SK-N-MC (cell line): Measurements from ENCODE around the gene ZNF331.
A peak's percentile ranks its signal among the peaks of the same experiment; 100 is the strongest.

Experiments used
- DNase-seq: peaks from one replicate; pipeline ENCODE4 v3.0.0-alpha.2; 2011; ENCODE audit warnings: low read depth, low spot score
- H3K27ac ChIP-seq: fragments of 200-600 bp; sonication (generic); 2 replicates; pipeline ENCODE4 v1.5.1; 2016; ENCODE audit warnings: mixed run types
- H3K36me3 ChIP-seq: fragments of 200-600 bp; sonication (generic); 2 replicates; pipeline ENCODE4 v1.6.1; 2017; ENCODE audit warnings: antibody characterized with exemption, low read length, mixed read lengths; ENCODE audit not compliant: insufficient read depth
- H3K4me3 ChIP-seq: fragments of 200-600 bp; sonication (generic); 2 replicates; pipeline ENCODE4 v1.5.1; 2016
- H3K9ac ChIP-seq: fragments of 200-600 bp; sonication (generic); 2 replicates; pipeline ENCODE4 v1.8.0; 2017; ENCODE audit warnings: mixed run types, mixed read lengths; ENCODE audit not compliant: insufficient read length
- H3K9me3 ChIP-seq: fragments of 200-600 bp; sonication (generic); 2 replicates; pipeline ENCODE4 v1.6.1; 2017; ENCODE audit warnings: low read depth, mild to moderate bottlenecking, antibody characterized with exemption, low read length, moderate library complexity, mixed read lengths
- EZH2 ChIP-seq: fragments of 200-600 bp; sonication (generic); IDR thresholded peaks from one replicate; pipeline ENCODE4 v1.6.1; 2017; ENCODE audit warnings: antibody characterized with exemption
- FOXP2 ChIP-seq: optimal IDR thresholded peaks from 2 replicates; pipeline ENCODE3; 2011; ENCODE audit warnings: mild to moderate bottlenecking, moderate library complexity; ENCODE audit not compliant: insufficient read depth; ENCODE audit errors: extremely low read length, control extremely low read depth
- POLR2AphosphoS5 ChIP-seq: IDR thresholded peaks from 2 replicates; pipeline ENCODE4 v1.6.1; 2012; ENCODE audit warnings: mild to moderate bottlenecking, low read depth, low read length, borderline replicate concordance

The ZNF331 gene

DNA sequence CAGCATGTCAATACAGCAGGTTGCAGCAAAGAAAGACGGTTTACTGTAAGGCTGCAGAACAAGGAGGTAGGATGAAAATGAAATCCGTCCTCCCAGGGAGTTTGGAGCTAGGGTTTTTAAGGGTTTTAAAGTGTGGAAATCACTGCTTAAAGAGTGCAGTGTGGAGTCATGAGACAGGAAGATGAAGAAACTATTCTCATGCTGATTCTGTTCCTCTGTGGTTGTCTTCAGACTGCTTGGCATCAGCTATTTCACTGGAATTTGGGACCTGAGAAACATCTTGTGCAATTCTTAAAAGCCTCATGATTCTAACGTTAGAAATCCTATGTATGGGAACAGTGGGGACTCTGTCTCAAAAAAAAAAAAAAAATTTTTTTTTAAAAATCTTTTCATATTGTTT, 11.4 kb downstream of the ZNF331 start:
- no peak for TF ChIP-seq POLR2AphosphoS5
- TF ChIP-seq EZH2, result no peak
- no peak for TF ChIP-seq FOXP2
- H3K4me3 ChIP-seq, result no peak overlapping the region
- no peak overlapping the region for H3K27ac ChIP-seq
- H3K9ac ChIP-seq, result no peak overlapping the region
- peaks cover 5% of the 10 kb centered on the region; the same call in 1 of the 2 replicates for H3K36me3 ChIP-seq
- DNase-seq, result peak; percentile 79
- H3K9me3 ChIP-seq, result no peaks in the 10 kb centered on the region

DNA sequence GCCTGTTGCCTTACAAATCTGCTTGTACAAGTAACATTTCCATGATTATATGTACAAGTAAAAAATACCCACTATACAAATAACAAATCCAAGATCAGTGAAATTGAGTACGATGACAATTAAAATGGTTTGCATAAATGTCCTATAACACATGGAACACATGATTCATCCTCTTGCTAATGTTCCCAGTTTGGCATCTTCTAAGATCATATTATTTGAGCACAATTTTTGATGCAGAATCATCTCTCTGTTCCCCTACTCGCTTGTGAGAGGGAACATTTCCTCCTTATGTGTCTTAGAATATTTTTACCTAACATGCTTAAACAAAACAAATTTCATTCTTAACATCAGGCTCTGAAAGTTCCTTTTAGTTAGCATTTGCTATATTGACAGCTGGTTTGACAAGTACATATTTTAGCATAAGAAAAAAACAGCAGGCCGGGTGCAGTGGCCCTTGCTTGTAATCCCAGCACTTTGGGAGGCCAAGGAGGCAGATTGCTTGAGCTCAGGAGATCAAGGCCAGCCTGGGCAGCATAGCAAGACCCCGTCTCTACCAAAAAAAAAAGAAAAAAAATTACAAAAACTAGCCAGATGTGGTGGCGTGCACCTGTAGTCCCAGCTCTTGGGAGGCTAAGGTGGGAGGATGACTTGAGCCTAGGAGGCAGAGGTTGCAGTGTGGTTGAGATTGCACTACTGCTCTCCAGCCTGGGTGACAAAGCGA, 14.2 kb downstream of the ZNF331 start:
- DNase-seq, result no peak
- H3K9ac ChIP-seq, result no peak overlapping the region
- H3K36me3 ChIP-seq, result no peaks in the 10 kb centered on the region; the same call in 1 of the 2 replicates
- no peaks in the 10 kb centered on the region for H3K9me3 ChIP-seq
- no peak overlapping the region for H3K4me3 ChIP-seq
- no peak overlapping the region for H3K27ac ChIP-seq
- no peak for TF ChIP-seq EZH2
- TF ChIP-seq FOXP2, result no peak

DNA sequence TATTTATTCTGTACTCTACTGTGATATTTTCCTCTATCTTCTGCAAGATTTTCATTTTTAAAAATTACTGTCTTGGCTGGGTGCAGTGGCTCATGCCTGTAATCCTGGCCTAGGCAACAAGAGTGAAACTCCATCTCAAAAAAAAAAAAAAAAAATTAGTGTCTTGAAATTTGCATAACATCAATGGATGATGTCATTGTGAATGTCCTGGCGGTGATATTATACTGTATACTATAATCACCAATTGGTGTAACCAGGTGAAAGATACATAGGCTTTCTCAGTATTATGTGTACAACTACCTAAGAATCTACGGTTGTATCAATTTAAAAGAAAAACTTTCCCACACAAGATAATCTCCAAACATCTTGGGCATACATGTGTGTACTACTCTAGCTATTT, 15.2 kb downstream of the ZNF331 start:
- Histone ChIP-seq H3K9ac (no peak overlapping the region), H3K27ac (no peak overlapping the region), H3K4me3 (no peak overlapping the region), H3K9me3 (no peaks in the 10 kb centered on the region), H3K36me3 (no peaks in the 10 kb centered on the region; the same call in 1 of the 2 replicates)
- no peak for TF ChIP-seq POLR2AphosphoS5
- no peak for TF ChIP-seq EZH2
- no peak for TF ChIP-seq FOXP2
- no peak for DNase-seq

DNA sequence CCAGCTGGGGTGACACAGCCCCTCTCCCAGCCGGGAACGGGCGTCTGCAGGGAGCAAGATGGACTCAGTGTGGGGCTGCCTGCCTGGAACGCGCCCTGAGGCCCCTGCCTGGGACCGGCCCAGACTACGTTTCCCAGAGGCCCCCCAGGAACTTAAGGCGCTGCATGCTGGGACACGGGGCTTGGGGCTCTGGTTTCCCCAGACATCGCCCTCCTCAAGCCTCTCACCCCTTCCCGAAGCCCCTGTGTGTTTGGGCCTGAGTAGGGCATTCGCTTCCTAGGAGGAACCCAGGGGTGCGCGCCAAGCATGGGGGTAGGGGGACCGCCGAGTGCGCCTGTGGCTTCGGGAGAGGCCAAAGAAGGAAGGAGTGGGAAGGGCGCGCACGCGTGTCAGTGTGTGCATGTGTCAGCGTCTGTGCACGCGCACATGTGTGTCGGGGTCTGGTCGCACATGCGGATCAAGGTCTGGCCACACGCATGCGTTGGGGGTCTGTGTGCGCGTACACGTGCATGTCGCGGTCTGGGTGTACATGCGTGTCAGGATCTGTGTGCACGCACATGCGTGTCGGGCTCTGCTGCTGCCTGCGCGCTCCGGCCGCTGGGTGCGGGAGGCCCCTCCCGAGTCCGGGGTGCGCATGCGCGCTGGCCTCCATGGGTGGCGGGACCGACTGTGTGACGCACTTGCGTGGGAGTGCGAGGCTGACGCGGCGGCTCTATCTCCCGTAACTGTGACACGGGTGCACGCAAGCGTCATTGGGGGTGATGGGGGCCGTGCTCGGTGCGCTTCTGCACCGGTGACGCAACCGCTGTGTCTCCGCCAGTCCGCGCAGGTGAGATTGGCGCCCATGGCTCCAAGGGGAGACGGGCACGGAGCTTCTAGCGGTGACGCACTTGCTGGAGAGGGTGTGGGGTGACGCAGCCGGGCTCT, 16.2 kb downstream of the ZNF331 start:
- Histone ChIP-seq H3K4me3 (no peak overlapping the region), H3K27ac (no peak overlapping the region), H3K9me3 (no peaks in the 10 kb centered on the region), H3K36me3 (peaks cover 10% of the 10 kb centered on the region), H3K9ac (no peak overlapping the region)
- TF ChIP-seq EZH2 (no peak), POLR2AphosphoS5 (no peak), FOXP2 (peak; percentile 37)
- no peak for DNase-seq

DNA sequence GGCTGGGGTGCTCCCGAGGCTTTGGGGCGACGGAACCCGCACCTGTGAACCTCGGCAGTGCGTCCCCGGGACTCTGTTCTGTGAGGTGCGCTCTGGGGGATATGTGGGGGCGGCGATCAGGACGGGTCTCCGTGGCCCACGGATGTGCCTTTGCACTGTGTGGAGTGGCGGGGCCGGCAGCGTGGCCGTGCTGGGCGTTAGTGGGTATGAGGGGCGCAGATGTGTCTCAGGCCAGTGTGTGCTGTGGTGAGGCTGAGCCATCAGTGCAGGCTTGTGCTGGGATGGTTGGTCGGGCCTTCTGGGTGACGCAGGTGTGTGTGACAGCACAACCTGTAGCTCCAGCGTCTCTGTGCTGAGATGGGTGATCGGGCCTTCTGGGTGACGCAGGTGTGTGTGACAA, 16.9 kb downstream of the ZNF331 start:
- peaks cover 16% of the 10 kb centered on the region for H3K36me3 ChIP-seq
- TF ChIP-seq EZH2 (no peak), POLR2AphosphoS5 (no peak), FOXP2 (no peak)
- H3K4me3 ChIP-seq, result no peak overlapping the region
- H3K27ac ChIP-seq, result no peak overlapping the region
- H3K9me3 ChIP-seq, result no peaks in the 10 kb centered on the region
- no peak overlapping the region for H3K9ac ChIP-seq
- DNase-seq, result no peak

DNA sequence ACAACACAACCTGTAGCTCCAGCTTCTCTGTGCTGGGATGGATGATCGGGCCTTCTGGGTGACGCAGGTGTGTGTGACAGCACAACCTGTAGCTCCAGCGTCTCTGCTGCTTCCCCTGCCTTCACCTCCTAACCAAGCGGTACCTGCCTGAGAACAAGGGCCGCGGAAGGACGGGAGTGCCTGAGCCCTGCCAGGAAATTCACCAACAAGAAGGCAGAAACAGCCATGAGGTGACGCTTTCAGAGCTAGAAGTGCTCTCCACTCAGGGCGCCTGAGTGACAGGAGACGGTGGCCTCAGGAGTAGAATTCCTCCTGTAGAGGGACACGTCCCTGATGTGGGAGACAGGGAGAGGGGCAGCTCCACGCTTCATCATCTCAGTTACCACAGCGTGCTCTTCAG, 17.4 kb downstream of the ZNF331 start:
- no peak for DNase-seq
- Histone ChIP-seq H3K9ac (no peak overlapping the region), H3K27ac (no peak overlapping the region)

DNA sequence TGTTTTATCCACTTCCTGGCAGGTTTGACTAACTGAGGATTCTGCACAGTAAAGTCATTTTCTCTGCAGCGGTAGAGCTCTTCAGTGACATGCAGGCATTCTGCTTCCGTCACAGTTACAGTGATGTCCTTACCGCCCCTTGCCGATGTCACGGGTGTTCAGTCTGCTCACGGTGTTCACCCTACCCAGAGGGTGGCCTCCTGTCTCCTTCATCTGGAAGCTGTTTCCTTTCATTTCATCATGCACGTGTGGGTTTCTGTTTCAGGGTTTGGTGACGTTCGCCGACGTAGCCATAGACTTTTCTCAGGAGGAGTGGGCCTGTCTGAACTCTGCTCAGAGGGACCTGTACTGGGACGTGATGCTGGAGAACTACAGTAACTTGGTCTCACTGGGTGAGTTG, 33.4 kb downstream of the ZNF331 start:
- H3K9me3 ChIP-seq, result peaks cover 3% of the 10 kb centered on the region; the same call in 1 of the 2 replicates
- DNase-seq, result no peak
- no peak overlapping the region for H3K27ac ChIP-seq
- TF ChIP-seq POLR2AphosphoS5 (no peak), EZH2 (no peak), FOXP2 (no peak)
- H3K36me3 ChIP-seq, result peaks cover 44% of the 10 kb centered on the region
- H3K9ac ChIP-seq, result no peak overlapping the region
- no peak overlapping the region for H3K4me3 ChIP-seq

More for the DNA sequence above, 17.4 kb downstream of the ZNF331 start:
- H3K36me3 ChIP-seq, result peaks cover 22% of the 10 kb centered on the region
- H3K9me3 ChIP-seq, result no peaks in the 10 kb centered on the region
- TF ChIP-seq FOXP2 (no peak), EZH2 (no peak), POLR2AphosphoS5 (no peak)
- no peak overlapping the region for H3K4me3 ChIP-seq

DNA sequence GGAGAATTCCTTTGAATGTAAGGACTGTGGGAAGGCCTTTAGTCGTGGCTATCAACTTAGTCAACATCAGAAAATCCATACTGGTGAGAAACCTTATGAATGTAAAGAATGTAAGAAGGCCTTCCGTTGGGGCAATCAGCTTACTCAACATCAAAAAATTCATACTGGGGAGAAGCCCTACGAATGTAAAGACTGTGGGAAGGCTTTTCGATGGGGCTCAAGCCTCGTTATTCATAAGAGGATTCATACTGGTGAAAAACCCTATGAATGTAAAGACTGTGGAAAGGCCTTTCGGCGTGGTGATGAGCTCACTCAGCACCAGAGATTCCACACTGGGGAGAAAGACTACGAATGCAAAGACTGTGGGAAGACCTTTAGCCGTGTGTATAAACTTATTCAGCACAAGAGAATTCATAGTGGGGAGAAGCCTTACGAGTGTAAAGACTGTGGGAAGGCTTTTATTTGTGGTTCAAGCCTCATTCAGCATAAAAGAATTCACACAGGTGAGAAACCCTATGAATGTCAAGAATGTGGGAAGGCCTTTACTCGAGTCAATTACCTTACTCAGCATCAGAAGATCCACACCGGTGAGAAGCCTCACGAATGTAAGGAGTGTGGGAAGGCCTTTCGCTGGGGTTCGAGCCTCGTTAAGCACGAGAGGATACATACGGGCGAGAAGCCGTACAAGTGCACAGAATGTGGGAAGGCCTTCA, 39.2 kb downstream of the ZNF331 start:
- Histone ChIP-seq H3K9ac (no peak overlapping the region), H3K4me3 (no peak overlapping the region), H3K9me3 (peaks cover 13% of the 10 kb centered on the region; the same call in 1 of the 2 replicates), H3K36me3 (peaks cover 58% of the 10 kb centered on the region), H3K27ac (no peak overlapping the region)
- DNase-seq, result no peak
- TF ChIP-seq FOXP2 (no peak), EZH2 (no peak), POLR2AphosphoS5 (no peak)
